ENCODE results near the gene MGAT2. TPM values are rescaled to one million over a fixed set of nuclear protein-coding genes. Genes with fewer than 3 reads are reported as not detected.

The MGAT2 gene
- total RNA-seq, 2 experiments from 2014 or later: 82.7 to 86.5 TPM

Other genes starting within 250 kb of the MGAT2 start
- gene RPS29, start 34.4 kb upstream of the MGAT2 start, total RNA-seq: 1,000 to 10,000 TPM; 1,659 to 1,700 TPM
- 10 to 100 TPM; 48.7 to 53.2 TPM for gene LRR1, start 21.9 kb upstream of the MGAT2 start, total RNA-seq
- gene RPL36AL, start 173 bp upstream of the MGAT2 start, total RNA-seq: 100 to 1,000 TPM; 320 to 330 TPM
- 1 to 10 TPM; 7.4 to 7.5 TPM for gene DNAAF2, start 14.4 kb downstream of the MGAT2 start, total RNA-seq
- gene POLE2, start 67.4 kb downstream of the MGAT2 start, total RNA-seq: 10 to 100 TPM; 24.1 to 24.9 TPM
- 1 to 10 TPM; 2.4 to 2.6 TPM for gene KLHDC1, start 72.3 kb downstream of the MGAT2 start, total RNA-seq
- gene KLHDC2, start 147.4 kb downstream of the MGAT2 start, total RNA-seq: 10 to 100 TPM; 34.3 to 34.7 TPM
- 10 to 100 TPM; 64.7 to 73.3 TPM for gene NEMF, start 232.0 kb downstream of the MGAT2 start, total RNA-seq